ENCODE results near the gene POLR3F. TPM values are rescaled to one million over a fixed set of nuclear protein-coding genes. Genes with fewer than 3 reads are reported as not detected.

POLR3F gene
- total RNA-seq (2022; extraction: Qiagen RNA extraction): 14.6 to 23.3 TPM (median 15.3 TPM) in 5 replicates

GRCh38 chr20:18466894-18467730, at the start of gene POLR3F, which contains the start of gene DZANK1:
Gene POLR3F (plus strand): TSS chr20:18467390. CDS start chr20:18467507, 117 bp downstream.
Gene DZANK1 (minus strand): TSS chr20:18467030. CDS start chr20:18465358, 1,672 bp downstream.

GRCh38 chr20:18496740-18497592, 29.8 kb downstream of the POLR3F start, which contains the start of gene RBBP9:
Gene RBBP9 (minus strand): TSS chr20:18497225. CDS start chr20:18497167, 58 bp downstream.

GRCh38 chr20:18507218-18508191, 40.3 kb downstream of the POLR3F start, which contains the start of gene SEC23B:
Gene SEC23B (plus strand): TSS chr20:18507940. CDS start chr20:18510836, 2,896 bp downstream.

Other genes with a start within 250 kb of the POLR3F start
- 10.4 to 15.1 TPM (median 11.6 TPM) in 5 replicates for gene ZNF133, start 178.9 kb upstream of the POLR3F start, total RNA-seq (2022; extraction: Qiagen RNA extraction)
- 2.4 to 3.1 TPM (median 2.9 TPM) in 5 replicates for gene DZANK1, start 360 bp upstream of the POLR3F start, total RNA-seq (2022; extraction: Qiagen RNA extraction)
- 12.5 to 16.1 TPM (median 13.7 TPM) in 5 replicates for gene RBBP9, start 29.8 kb downstream of the POLR3F start, total RNA-seq (2022; extraction: Qiagen RNA extraction)
- 52.6 to 60.9 TPM (median 55.9 TPM) in 5 replicates for gene SEC23B, start 40.5 kb downstream of the POLR3F start, total RNA-seq (2022; extraction: Qiagen RNA extraction)
- 115 to 163 TPM (median 128 TPM) in 5 replicates for gene SMIM26, start 100.0 kb downstream of the POLR3F start, total RNA-seq (2022; extraction: Qiagen RNA extraction)
- 79.5 to 86.5 TPM (median 80.3 TPM) in 5 replicates for gene DTD1, start 120.7 kb downstream of the POLR3F start, total RNA-seq (2022; extraction: Qiagen RNA extraction)